ENCODE data around the gene SYCE3.

DNA sequence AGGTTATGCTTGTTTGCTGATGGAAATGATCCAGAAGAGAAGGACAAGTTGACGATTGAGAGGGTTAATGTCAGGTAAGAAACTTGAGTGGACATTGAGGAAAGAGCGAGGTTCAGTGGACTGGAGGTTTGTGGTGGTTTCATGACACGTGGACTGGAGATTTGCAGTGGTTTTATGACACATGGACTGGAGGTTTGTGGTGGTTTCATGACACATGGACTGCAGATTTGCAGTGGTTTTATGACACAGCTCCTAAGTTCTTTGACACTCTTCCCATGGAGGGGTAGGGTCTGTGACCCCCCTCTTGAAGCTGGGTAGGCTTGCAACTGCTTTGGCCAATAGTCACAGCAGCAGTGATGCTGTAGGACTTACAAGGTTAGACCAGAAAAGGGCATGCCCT is 32.5 kb upstream of the SYCE3 start:
- TF ChIP-seq EZH2phosphoT487 (IDR thresholded peaks at IDR 0.05; ENCODE audit: borderline replicate concordance, low read depth, low read length) (no peak), CTCF (conservative IDR thresholded peaks at IDR 0.05; ENCODE audit: low read length) (no peak)

Data from OCI-LY7 (cell line).